ENCODE results near the gene CFAP161. TPM values are rescaled to one million over a fixed set of nuclear protein-coding genes. Genes with fewer than 3 reads are reported as not detected.

CFAP161 gene, protein sequence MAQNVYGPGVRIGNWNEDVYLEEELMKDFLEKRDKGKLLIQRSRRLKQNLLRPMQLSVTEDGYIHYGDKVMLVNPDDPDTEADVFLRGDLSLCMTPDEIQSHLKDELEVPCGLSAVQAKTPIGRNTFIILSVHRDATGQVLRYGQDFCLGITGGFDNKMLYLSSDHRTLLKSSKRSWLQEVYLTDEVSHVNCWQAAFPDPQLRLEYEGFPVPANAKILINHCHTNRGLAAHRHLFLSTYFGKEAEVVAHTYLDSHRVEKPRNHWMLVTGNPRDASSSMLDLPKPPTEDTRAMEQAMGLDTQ
- not detected for total RNA-seq

GRCh38 chr15:81133782-81134461 lies at the start of gene CFAP161:
Gene CFAP161 (plus strand): TSS chr15:81134270. CDS start chr15:81134330, 60 bp downstream.
- Mint-ChIP-seq H3K36me3 (peaks cover 6% of the 10 kb centered on the region), H3K4me3 (peak within 1 kb of the TSS; percentile 20), H3K27me3 (peaks cover 57% of the 10 kb centered on the region), H3K4me1 (ENCODE audit: low read depth) (peaks cover 10% of the 10 kb centered on the region), H3K9me3 (no peaks in the 10 kb centered on the region), H3K27ac (no peak within 1 kb of the TSS)
- CTCF ChIA-PET, result interaction anchor here (1.2 kb wide), 1 partner anchor 132 kb away, joined by 7 read pairs; no protein-coding TSS in a partner anchor
- peak; percentile 47 for DNase-seq
- POLR2A ChIA-PET, result no interaction called here
- intact Hi-C loops (cut with micrococcal nuclease), result no loop called here

GRCh38 chr15:81084716-81085115 lies 49.4 kb upstream of the CFAP161 start:
- H3K9me3 Mint-ChIP-seq, result no peaks in the 10 kb centered on the region
- intact Hi-C loops (cut with micrococcal nuclease), result no loop called here
- DNase-seq, result no peak
- CTCF ChIA-PET, result no interaction called here
- no peaks in the 10 kb centered on the region for H3K27me3 Mint-ChIP-seq
- H3K4me3 Mint-ChIP-seq, result no peak overlapping the region
- POLR2A ChIA-PET, result no interaction called here
- H3K27ac Mint-ChIP-seq, result no peak overlapping the region
- peaks cover 8% of the 10 kb centered on the region for H3K4me1 Mint-ChIP-seq (ENCODE audit: low read depth)
- no peaks in the 10 kb centered on the region for H3K36me3 Mint-ChIP-seq

DNA sequence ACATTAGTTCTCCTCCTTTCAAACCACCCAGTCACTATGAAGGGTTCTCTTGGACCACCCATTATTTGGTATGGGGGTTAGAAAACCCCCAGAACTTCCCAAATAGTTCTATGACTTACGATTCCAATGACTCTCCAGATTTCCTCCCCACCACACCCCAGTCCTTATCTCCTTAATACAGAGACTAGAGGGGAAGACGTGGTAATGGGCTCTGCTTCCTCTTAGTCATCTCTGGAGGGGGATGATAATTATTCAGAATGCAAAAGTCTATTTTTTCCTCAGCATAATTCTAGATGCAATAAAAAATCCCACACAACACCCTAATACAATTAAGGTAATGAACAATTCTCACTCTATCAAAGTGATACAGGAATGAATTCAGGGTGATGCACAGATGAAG lies 48.9 kb upstream of the CFAP161 start:
- CTCF ChIA-PET, result interaction anchor here (1.2 kb wide), 1 partner anchor 181 kb away, joined by 3 read pairs; no protein-coding TSS in a partner anchor
- no peaks in the 10 kb centered on the region for H3K9me3 Mint-ChIP-seq
- intact Hi-C loops (cut with micrococcal nuclease), result no loop called here
- H3K4me3 Mint-ChIP-seq, result no peak overlapping the region
- H3K27me3 Mint-ChIP-seq, result no peaks in the 10 kb centered on the region
- no peaks in the 10 kb centered on the region for H3K36me3 Mint-ChIP-seq
- no peak for DNase-seq
- no peak overlapping the region for H3K27ac Mint-ChIP-seq
- POLR2A ChIA-PET, result no interaction called here
- H3K4me1 Mint-ChIP-seq (ENCODE audit: low read depth), result peaks cover 8% of the 10 kb centered on the region

GRCh38 chr15:81085898-81086297 lies 48.2 kb upstream of the CFAP161 start:
- intact Hi-C loops (cut with micrococcal nuclease), result no loop called here
- no peak for DNase-seq
- Mint-ChIP-seq H3K4me1 (ENCODE audit: low read depth) (peaks cover 8% of the 10 kb centered on the region), H3K27me3 (no peaks in the 10 kb centered on the region), H3K4me3 (no peak overlapping the region), H3K36me3 (no peaks in the 10 kb centered on the region), H3K9me3 (no peaks in the 10 kb centered on the region), H3K27ac (no peak overlapping the region)
- CTCF ChIA-PET, result interaction anchor here (1.2 kb wide), 1 partner anchor 180 kb away, joined by 3 read pairs; no protein-coding TSS in a partner anchor
- POLR2A ChIA-PET, result no interaction called here

- Mint-ChIP-seq H3K4me3 (no peak overlapping the region), H3K27ac (no peak overlapping the region), H3K9me3 (no peaks in the 10 kb centered on the region), H3K4me1 (ENCODE audit: low read depth) (peaks cover 8% of the 10 kb centered on the region), H3K27me3 (peaks cover 2% of the 10 kb centered on the region), H3K36me3 (no peaks in the 10 kb centered on the region)
- intact Hi-C loops (cut with micrococcal nuclease), result no loop called here
- POLR2A ChIA-PET, result no interaction called here
- CTCF ChIA-PET, result interaction anchor here (0.7 to 1.3 kb wide), 3 partner anchors 10 to 188 kb away, joined by 3 read pairs; no protein-coding TSS in a partner anchor
- no peak for DNase-seq
These were observed 47.0 kb upstream of the CFAP161 start for GRCh38 chr15:81087066-81087465.

- Mint-ChIP-seq H3K9me3 (no peaks in the 10 kb centered on the region), H3K27ac (no peak overlapping the region), H3K27me3 (peaks cover 8% of the 10 kb centered on the region), H3K4me3 (no peak overlapping the region), H3K36me3 (no peaks in the 10 kb centered on the region), H3K4me1 (ENCODE audit: low read depth) (peaks cover 8% of the 10 kb centered on the region)
- intact Hi-C loops (cut with micrococcal nuclease), result no loop called here
- CTCF ChIA-PET, result interaction anchor here (1.3 kb wide), 1 partner anchor 188 kb away, joined by 3 read pairs; no protein-coding TSS in a partner anchor
- no peak for DNase-seq
- POLR2A ChIA-PET, result no interaction called here
These were observed 46.4 kb upstream of the CFAP161 start for GRCh38 chr15:81087694-81088093.

DNA sequence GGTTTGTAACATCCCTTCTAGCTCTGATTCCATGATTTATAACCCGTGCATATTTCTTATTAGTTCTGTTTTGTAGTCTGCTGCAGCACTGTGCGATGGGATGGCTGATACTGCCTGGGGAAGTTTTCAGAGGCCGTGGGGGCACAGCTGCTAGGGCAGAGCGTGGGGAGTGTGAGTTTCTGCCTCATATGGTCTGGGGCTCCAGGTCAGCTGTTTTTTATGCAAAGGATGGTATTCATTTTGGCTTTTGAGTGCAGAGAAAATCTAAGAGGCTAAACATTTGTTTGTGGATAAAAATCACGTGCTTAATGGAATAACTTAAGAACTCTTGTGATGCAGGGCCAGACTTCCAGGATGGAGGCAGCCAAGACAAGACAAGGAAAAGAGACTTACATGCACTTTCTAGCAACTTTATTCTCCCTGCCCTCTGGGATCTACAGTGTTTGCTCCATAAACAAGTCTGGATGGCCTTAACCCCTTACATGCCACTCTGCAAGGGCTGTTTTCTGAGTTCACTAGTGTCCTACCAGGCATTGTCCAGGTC lies 45.5 kb upstream of the CFAP161 start:
- H3K27ac Mint-ChIP-seq, result no peak overlapping the region
- H3K4me3 Mint-ChIP-seq, result no peak overlapping the region
- no peaks in the 10 kb centered on the region for H3K9me3 Mint-ChIP-seq
- H3K27me3 Mint-ChIP-seq, result peaks cover 11% of the 10 kb centered on the region
- H3K36me3 Mint-ChIP-seq, result no peaks in the 10 kb centered on the region
- CTCF ChIA-PET, result no interaction called here
- intact Hi-C loops (cut with micrococcal nuclease), result no loop called here
- no peak for DNase-seq
- H3K4me1 Mint-ChIP-seq (ENCODE audit: low read depth), result peaks cover 8% of the 10 kb centered on the region
- POLR2A ChIA-PET, result no interaction called here

DNA sequence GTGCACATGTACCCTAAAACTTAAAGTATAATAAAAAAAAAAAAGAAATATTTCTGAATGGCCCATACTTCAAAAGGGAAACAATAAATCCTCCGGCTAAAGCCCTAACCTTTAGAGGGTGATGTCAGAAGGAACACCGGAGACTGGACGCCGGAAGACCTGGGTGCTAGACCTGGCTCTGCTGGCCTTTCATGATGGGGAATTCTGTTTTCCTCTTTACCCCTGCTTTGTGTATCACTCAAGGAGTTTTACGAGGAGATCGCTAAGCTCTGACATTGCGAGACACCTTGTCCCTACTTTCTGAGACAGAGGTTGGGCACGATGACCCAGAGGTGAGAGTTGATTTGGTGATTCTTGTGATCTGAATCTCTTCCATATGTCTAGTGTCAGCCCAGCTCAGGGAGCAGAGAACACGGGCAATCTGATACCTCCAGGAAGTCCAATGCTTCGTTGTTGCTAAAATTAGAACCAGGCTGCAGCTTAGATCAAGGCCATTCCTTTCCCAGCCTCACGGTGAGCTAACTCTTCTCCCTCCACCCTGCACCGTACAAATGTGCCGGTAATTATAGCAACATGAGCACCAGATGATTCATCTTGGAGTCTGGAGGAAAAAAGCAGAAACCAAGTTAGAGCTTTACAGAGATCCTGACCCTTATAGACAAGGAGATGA lies 42.0 kb upstream of the CFAP161 start:
- H3K4me1 Mint-ChIP-seq (ENCODE audit: low read depth), result no peaks in the 10 kb centered on the region
- DNase-seq, result no peak
- CTCF ChIA-PET, result interaction anchor here (0.6 to 2.0 kb wide), 2 partner anchors 174 to 296 kb away, joined by 3 to 9 read pairs; no protein-coding TSS in a partner anchor
- H3K9me3 Mint-ChIP-seq, result no peaks in the 10 kb centered on the region
- no peak overlapping the region for H3K27ac Mint-ChIP-seq
- POLR2A ChIA-PET, result no interaction called here
- H3K27me3 Mint-ChIP-seq, result peaks cover 22% of the 10 kb centered on the region
- intact Hi-C loops (cut with micrococcal nuclease), result no loop called here
- H3K36me3 Mint-ChIP-seq, result no peaks in the 10 kb centered on the region
- H3K4me3 Mint-ChIP-seq, result no peak overlapping the region

GRCh38 chr15:81092559-81092902 lies 41.5 kb upstream of the CFAP161 start:
- ChIA-PET CTCF (interaction anchor here (2.0 kb wide), 1 partner anchor 174 kb away, joined by 9 read pairs; no protein-coding TSS in a partner anchor), POLR2A (no interaction called here)
- no peaks in the 10 kb centered on the region for H3K4me1 Mint-ChIP-seq (ENCODE audit: low read depth)
- H3K27ac Mint-ChIP-seq, result no peak overlapping the region
- intact Hi-C loops (cut with micrococcal nuclease), result no loop called here
- H3K36me3 Mint-ChIP-seq, result no peaks in the 10 kb centered on the region
- H3K27me3 Mint-ChIP-seq, result peaks cover 26% of the 10 kb centered on the region
- H3K9me3 Mint-ChIP-seq, result no peaks in the 10 kb centered on the region
- H3K4me3 Mint-ChIP-seq, result no peak overlapping the region
- no peak for DNase-seq

- ChIA-PET POLR2A (no interaction called here), CTCF (interaction anchor here (2.0 kb wide), 1 partner anchor 172 kb away, joined by 9 read pairs; no protein-coding TSS in a partner anchor)
- H3K9me3 Mint-ChIP-seq, result no peaks in the 10 kb centered on the region
- H3K4me1 Mint-ChIP-seq (ENCODE audit: low read depth), result peaks cover 5% of the 10 kb centered on the region
- no peaks in the 10 kb centered on the region for H3K36me3 Mint-ChIP-seq
- DNase-seq, result no peak
- H3K27me3 Mint-ChIP-seq, result peaks cover 37% of the 10 kb centered on the region
- intact Hi-C loops (cut with micrococcal nuclease), result no loop called here
- no peak overlapping the region for H3K4me3 Mint-ChIP-seq
- H3K27ac Mint-ChIP-seq, result no peak overlapping the region
These were observed 40.1 kb upstream of the CFAP161 start for GRCh38 chr15:81093961-81094360.

GRCh38 chr15:81095690-81096365 lies 38.2 kb upstream of the CFAP161 start:
- H3K36me3 Mint-ChIP-seq, result no peaks in the 10 kb centered on the region
- no peak overlapping the region for H3K27ac Mint-ChIP-seq
- CTCF ChIA-PET, result interaction anchor here (0.9 to 1.7 kb wide), 3 partner anchors 11 to 118 kb away, joined by 3 to 6 read pairs (median 4); no protein-coding TSS in a partner anchor
- peaks cover 44% of the 10 kb centered on the region for H3K27me3 Mint-ChIP-seq
- DNase-seq, result no peak
- H3K4me1 Mint-ChIP-seq (ENCODE audit: low read depth), result peaks cover 7% of the 10 kb centered on the region
- no peaks in the 10 kb centered on the region for H3K9me3 Mint-ChIP-seq
- H3K4me3 Mint-ChIP-seq, result no peak overlapping the region
- intact Hi-C loops (cut with micrococcal nuclease), result no loop called here
- POLR2A ChIA-PET, result no interaction called here

All from activated CD4-positive, alpha-beta memory T cell treated with anti-CD3 and anti-CD28 coated beads for 36 hours (primary cell).